ENCODE measurements around the gene RASGRP2.

The RASGRP2 gene

DNA sequence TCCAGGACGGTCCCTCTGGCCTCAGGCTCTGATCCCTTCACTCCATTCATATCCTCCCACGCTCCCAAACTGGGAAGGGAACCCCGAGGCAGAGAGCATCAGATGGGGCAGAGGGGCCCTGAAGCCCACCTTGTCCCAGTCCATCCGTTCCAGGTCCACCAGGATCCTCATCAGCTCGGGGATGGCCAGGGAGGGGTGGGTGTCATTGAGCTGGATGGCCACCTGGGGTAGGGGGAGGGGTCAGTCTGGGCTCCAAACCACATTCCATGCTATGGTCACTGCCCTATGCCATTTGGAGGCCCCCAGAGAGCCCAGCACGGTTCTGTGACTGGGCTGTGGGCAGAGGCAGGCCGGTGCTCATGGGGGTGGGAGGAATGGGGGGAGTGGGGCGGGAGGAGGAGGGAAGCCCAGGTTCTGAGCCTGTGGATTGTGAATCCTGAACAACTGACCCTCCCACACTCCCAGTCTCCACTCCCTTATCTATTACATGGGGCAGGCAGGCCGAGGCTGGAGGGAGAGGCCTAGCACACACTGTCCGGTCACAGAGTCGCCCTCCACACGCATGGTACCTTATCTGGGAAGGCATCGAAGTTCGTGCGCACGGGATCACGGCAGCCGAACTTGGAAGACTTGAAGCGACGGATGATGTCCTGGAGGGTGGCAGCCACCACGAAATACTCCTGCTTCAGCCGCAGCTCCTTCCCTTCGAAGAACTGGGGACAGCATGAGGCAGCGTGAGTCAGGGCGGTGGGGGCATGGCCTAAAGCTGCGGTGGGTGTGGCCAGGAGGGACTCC lies 10.4 kb upstream of the RASGRP2 start:
- TF ChIP-seq, protein P1, sequence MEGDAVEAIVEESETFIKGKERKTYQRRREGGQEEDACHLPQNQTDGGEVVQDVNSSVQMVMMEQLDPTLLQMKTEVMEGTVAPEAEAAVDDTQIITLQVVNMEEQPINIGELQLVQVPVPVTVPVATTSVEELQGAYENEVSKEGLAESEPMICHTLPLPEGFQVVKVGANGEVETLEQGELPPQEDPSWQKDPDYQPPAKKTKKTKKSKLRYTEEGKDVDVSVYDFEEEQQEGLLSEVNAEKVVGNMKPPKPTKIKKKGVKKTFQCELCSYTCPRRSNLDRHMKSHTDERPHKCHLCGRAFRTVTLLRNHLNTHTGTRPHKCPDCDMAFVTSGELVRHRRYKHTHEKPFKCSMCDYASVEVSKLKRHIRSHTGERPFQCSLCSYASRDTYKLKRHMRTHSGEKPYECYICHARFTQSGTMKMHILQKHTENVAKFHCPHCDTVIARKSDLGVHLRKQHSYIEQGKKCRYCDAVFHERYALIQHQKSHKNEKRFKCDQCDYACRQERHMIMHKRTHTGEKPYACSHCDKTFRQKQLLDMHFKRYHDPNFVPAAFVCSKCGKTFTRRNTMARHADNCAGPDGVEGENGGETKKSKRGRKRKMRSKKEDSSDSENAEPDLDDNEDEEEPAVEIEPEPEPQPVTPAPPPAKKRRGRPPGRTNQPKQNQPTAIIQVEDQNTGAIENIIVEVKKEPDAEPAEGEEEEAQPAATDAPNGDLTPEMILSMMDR (IDR thresholded peaks at IDR 0.05) = no peak
- Histone ChIP-seq H3K27ac (no peak overlapping the region), H3K9me3 (no peaks in the 10 kb centered on the region)

DNA sequence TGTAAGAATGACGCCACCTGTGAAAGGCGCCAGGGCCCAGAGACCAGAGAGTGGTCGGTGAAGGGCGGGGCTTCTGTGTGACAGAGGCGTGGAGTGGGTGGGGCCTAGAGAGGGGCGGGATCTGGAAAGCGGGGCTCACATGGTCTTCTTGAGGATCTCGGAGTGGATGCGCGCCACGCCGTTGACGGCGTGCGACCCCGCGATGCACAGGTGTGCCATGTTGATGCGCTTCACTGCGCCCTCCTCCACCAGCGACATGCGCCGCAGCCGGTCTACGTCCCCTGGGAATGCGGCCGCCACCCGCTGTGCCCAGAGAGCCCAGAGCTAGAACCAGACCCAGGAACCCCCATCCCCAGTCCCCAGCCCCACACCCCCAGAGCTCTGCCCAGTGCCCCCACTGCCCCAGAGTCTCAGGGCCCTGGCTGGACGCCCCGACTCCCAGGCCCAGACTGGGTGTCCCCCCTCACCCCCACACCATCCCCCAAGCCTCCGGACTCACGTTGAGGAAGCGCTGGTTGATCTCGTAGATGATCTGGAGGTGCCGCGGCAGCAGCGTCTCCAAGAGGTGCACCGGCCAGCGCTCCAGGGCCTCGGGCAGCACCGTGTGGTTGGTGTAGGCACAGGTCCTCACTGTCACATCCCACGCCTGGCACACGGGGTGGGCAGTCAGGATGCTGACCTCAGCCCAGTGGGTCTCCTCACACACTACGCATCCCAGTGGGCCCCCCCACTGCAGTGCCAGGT lies 9.6 kb upstream of the RASGRP2 start:
- Histone ChIP-seq H3K27ac (no peak overlapping the region), H3K9me3 (no peaks in the 10 kb centered on the region), H3K4me1 (ENCODE audit: control insufficient read depth in 1 of 2, insufficient read depth in 1 of 2, low read depth in 1 of 2, low read length in 1 of 2) (no peaks in the 10 kb centered on the region), H3K27me3 (no peaks in the 10 kb centered on the region), H3K36me3 (peaks cover 59% of the 10 kb centered on the region), H3K4me3 (ENCODE audit: low read depth in 1 of 2, low read length in 1 of 2) (no peak overlapping the region)
- TF ChIP-seq, protein P1 (IDR thresholded peaks at IDR 0.05) = no peak

More for the DNA sequence above, 10.4 kb upstream of the RASGRP2 start:
- no peak overlapping the region for H3K4me3 ChIP-seq (ENCODE audit: low read depth in 1 of 2, low read length in 1 of 2)
- H3K27me3 ChIP-seq = no peaks in the 10 kb centered on the region
- no peaks in the 10 kb centered on the region for H3K4me1 ChIP-seq (ENCODE audit: control insufficient read depth in 1 of 2, insufficient read depth in 1 of 2, low read depth in 1 of 2, low read length in 1 of 2)
- H3K36me3 ChIP-seq = peaks cover 60% of the 10 kb centered on the region

DNA sequence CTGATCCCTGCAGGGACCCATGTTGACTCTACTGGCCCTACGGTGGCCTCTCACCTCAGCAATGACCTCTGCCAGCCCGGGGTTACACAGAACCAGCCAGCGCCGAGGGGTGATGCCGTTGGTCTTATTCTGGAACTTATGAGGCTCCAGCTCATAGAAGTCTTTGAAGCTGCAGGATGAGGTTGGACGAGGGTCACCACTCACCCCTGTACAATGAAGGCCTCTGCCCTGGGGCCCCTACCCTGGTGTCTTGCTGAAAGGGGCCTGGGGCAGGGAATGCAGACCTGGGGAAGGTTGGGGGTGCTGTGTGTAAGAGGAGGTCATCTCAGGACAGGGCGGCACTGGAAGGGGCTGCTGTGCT lies 9.1 kb upstream of the RASGRP2 start:
- TF ChIP-seq, protein P1 (IDR thresholded peaks at IDR 0.05) = no peak
- Histone ChIP-seq H3K36me3 (peaks cover 59% of the 10 kb centered on the region), H3K27me3 (no peaks in the 10 kb centered on the region), H3K4me1 (ENCODE audit: control insufficient read depth in 1 of 2, insufficient read depth in 1 of 2, low read depth in 1 of 2, low read length in 1 of 2) (no peaks in the 10 kb centered on the region), H3K27ac (no peak overlapping the region), H3K4me3 (ENCODE audit: low read depth in 1 of 2, low read length in 1 of 2) (no peak overlapping the region), H3K9me3 (no peaks in the 10 kb centered on the region)

DNA sequence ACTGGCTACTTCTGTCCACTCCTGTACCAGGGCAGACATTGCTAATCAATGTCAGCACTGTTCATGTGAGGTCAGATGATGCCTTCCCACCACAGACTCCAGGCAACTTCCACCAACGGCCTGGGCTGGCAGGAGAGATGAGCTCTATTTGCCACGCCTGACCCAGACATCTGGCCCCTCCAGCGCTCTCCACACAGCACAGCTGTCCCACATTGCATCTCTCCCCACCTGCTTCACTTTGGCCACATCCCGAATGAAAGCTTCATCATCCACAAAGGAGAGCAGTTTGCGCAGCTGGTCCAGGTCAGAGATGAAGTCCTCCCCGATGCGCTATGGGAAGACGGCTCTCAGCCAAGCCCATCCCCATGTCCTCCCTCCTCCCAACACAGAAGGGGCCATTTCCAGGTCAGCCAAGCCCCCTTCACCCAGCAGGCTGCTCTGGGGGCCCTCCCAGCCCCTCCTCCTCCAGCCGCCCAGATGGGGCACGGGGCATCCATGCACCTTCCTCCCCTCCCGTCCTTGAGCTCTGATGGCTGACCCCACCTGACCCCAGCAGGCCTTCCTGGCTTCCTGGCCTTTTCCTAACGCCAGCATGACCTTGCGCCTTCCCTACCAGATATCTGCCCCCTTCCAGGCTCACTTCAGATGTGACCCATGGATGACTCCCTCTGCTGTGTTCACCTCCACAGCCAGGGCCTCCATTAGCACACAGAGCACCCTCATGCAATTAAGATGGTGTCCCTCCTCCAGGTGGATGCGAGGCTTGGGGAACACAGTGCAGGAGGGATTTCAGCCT lies 8.4 kb upstream of the RASGRP2 start:
- H3K4me3 ChIP-seq (ENCODE audit: low read depth in 1 of 2, low read length in 1 of 2) = no peak overlapping the region

DNA sequence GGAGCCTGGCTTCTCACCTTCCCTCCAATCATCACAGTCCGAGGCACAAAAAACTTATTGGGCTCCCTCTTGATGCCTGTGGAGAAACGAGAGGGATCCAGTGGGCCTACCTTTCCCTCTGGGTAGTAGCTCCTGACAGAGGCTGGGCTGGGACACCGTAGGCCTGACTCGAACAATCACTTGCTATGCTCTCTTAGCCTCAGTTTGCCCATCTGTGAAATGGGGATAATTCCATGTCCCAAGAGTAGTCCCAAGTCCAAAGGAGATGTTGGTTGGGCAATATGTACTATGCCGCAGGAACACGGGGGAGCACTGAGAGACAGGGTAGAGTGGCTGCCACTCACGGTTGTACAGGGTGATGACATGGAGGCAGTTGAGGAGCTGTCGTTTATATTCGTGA lies 7.6 kb upstream of the RASGRP2 start:
- Histone ChIP-seq H3K36me3 (peaks cover 59% of the 10 kb centered on the region), H3K27ac (no peak overlapping the region), H3K4me3 (ENCODE audit: low read depth in 1 of 2, low read length in 1 of 2) (no peak overlapping the region), H3K27me3 (no peaks in the 10 kb centered on the region), H3K9me3 (no peaks in the 10 kb centered on the region), H3K4me1 (ENCODE audit: control insufficient read depth in 1 of 2, insufficient read depth in 1 of 2, low read depth in 1 of 2, low read length in 1 of 2) (peaks cover 0 to under 1% of the 10 kb centered on the region in 2 experiments)
- TF ChIP-seq, protein P1 (IDR thresholded peaks at IDR 0.05) = no peak

More for the DNA sequence above, 8.4 kb upstream of the RASGRP2 start:
- H3K9me3 ChIP-seq = no peaks in the 10 kb centered on the region
- no peaks in the 10 kb centered on the region for H3K4me1 ChIP-seq (ENCODE audit: control insufficient read depth in 1 of 2, insufficient read depth in 1 of 2, low read depth in 1 of 2, low read length in 1 of 2)
- H3K27me3 ChIP-seq = no peaks in the 10 kb centered on the region
- no peak overlapping the region for H3K27ac ChIP-seq
- peaks cover 59% of the 10 kb centered on the region for H3K36me3 ChIP-seq
- TF ChIP-seq, protein P1 (IDR thresholded peaks at IDR 0.05) = no peak
